Measurements from ENCODE around the gene TMEM132C.
"Not testable (repeated sequence)": the region's sequence is repeated elsewhere in the genome, so short reads cannot be mapped to it uniquely, and the experiment has no call there.

Gene TMEM132C

GRCh38 chr12:128267131-128267622 lies at the start of gene TMEM132C:
TMEM132C (plus strand) TSS chr12:128267170; CDS start chr12:128267403, 233 bp downstream.
- DNase-seq = no peak

- no peak for DNase-seq
Observed at GRCh38 chr12:128224226-128224625, 42.7 kb upstream of the TMEM132C start.

- no peak for DNase-seq
Observed at GRCh38 chr12:128228581-128228980, 38.4 kb upstream of the TMEM132C start.

GRCh38 chr12:128235635-128236417 lies 31.1 kb upstream of the TMEM132C start:
- no peak for DNase-seq

GRCh38 chr12:128236525-128236924 lies 30.4 kb upstream of the TMEM132C start:
- DNase-seq = no peak

- DNase-seq = no peak
Observed at GRCh38 chr12:128240745-128241144, 26.2 kb upstream of the TMEM132C start.

GRCh38 chr12:128245121-128245520 lies 21.8 kb upstream of the TMEM132C start:
- DNase-seq = no peak

- no peak for DNase-seq
Observed at GRCh38 chr12:128245905-128246304, 21.1 kb upstream of the TMEM132C start.

- no peak for DNase-seq
Observed at GRCh38 chr12:128250096-128250495, 16.9 kb upstream of the TMEM132C start.

- DNase-seq = not testable (repeated sequence)
Observed at GRCh38 chr12:128253829-128254228, 13.1 kb upstream of the TMEM132C start.

- DNase-seq = no peak
Observed at GRCh38 chr12:128258866-128259555, 8.0 kb upstream of the TMEM132C start.

GRCh38 chr12:128259556-128260070 lies 7.4 kb upstream of the TMEM132C start:
- DNase-seq = peak in 1 of 2 experiments; percentile 5

- DNase-seq = no peak
Observed at GRCh38 chr12:128261757-128262156, 5.2 kb upstream of the TMEM132C start.

- no peak for DNase-seq
Observed at GRCh38 chr12:128265566-128265965, 1.4 kb upstream of the TMEM132C start.

- no peak for DNase-seq
Observed at GRCh38 chr12:128266086-128266485, 884 bp upstream of the TMEM132C start.

- DNase-seq = no peak
Observed at GRCh38 chr12:128266541-128267130, 334 bp upstream of the TMEM132C start.

GRCh38 chr12:128267651-128268378 lies 845 bp downstream of the TMEM132C start:
- DNase-seq = no peak

GRCh38 chr12:128268379-128268995 lies 1.5 kb downstream of the TMEM132C start:
- no peak for DNase-seq

- no peak for DNase-seq
Observed at GRCh38 chr12:128269181-128269591, 2.2 kb downstream of the TMEM132C start.

GRCh38 chr12:128276471-128276870 lies 9.5 kb downstream of the TMEM132C start:
- DNase-seq = no peak

- no peak for DNase-seq
Observed at GRCh38 chr12:128286970-128287369, 20.0 kb downstream of the TMEM132C start.

GRCh38 chr12:128288357-128288756 lies 21.4 kb downstream of the TMEM132C start:
- DNase-seq = no peak

All from activated CD4-positive, alpha-beta T cell treated with anti-CD3 and anti-CD28 coated beads, Interleukin-2, amount 50 U/mL, for 48 hours (primary cell).